ENCODE measurements around the gene NAT14.

The NAT14 gene

GRCh38 chr19:55508120-55508519 lies 23.1 kb downstream of the NAT14 start:
- no peaks in the 10 kb centered on the region for H3K27me3 ChIP-seq (ENCODE audit: control insufficient read depth in 1 of 2, insufficient read depth in 2 of 2, low read length in 2 of 2)
- no peak overlapping the region for H3K4me3 ChIP-seq (ENCODE audit: low read length in 2 of 2)
- no peak overlapping the region for H3K9ac ChIP-seq (ENCODE audit: low read length in 2 of 2)
- peaks cover 3 to 7% of the 10 kb centered on the region in 2 donors for H3K36me3 ChIP-seq (ENCODE audit: control insufficient read depth in 2 of 2, insufficient read depth in 2 of 2, low read length in 2 of 2)
- H3K9me3 ChIP-seq (ENCODE audit: control insufficient read depth in 2 of 2, low read length in 2 of 2) = no peaks in the 10 kb centered on the region
- H3K27ac ChIP-seq (ENCODE audit: low read length) = no peak overlapping the region
- H3K4me1 ChIP-seq (ENCODE audit: control insufficient read depth, insufficient read depth, low read length) = peaks cover 10% of the 10 kb centered on the region

- Histone ChIP-seq H3K9ac (ENCODE audit: low read length in 2 of 2) (peak overlapping the region; percentile 64 to 76), H3K4me3 (ENCODE audit: low read length in 2 of 2) (peak overlapping the region; percentile 59 to 72), H3K27ac (ENCODE audit: low read length) (peak overlapping the region; percentile 79)
Observed at GRCh38 chr19:55516878-55517620, 32.1 kb downstream of the NAT14 start.

GRCh38 chr19:55519451-55520311 lies 34.7 kb downstream of the NAT14 start:
- no peaks in the 10 kb centered on the region for H3K27me3 ChIP-seq (ENCODE audit: control insufficient read depth in 1 of 2, insufficient read depth in 2 of 2, low read length in 2 of 2)
- H3K4me1 ChIP-seq (ENCODE audit: control insufficient read depth, insufficient read depth, low read length) = peaks cover 5% of the 10 kb centered on the region
- no peak overlapping the region for H3K4me3 ChIP-seq (ENCODE audit: low read length in 2 of 2)
- peaks cover 2 to 6% of the 10 kb centered on the region in 2 donors for H3K36me3 ChIP-seq (ENCODE audit: control insufficient read depth in 2 of 2, insufficient read depth in 2 of 2, low read length in 2 of 2)
- H3K9ac ChIP-seq (ENCODE audit: low read length in 2 of 2) = no peak overlapping the region
- H3K27ac ChIP-seq (ENCODE audit: low read length) = no peak overlapping the region
- no peaks in the 10 kb centered on the region for H3K9me3 ChIP-seq (ENCODE audit: control insufficient read depth in 2 of 2, low read length in 2 of 2)

More at GRCh38 chr19:55516878-55517620, 32.1 kb downstream of the NAT14 start:
- peaks cover 5% of the 10 kb centered on the region for H3K4me1 ChIP-seq (ENCODE audit: control insufficient read depth, insufficient read depth, low read length)
- H3K36me3 ChIP-seq (ENCODE audit: control insufficient read depth in 2 of 2, insufficient read depth in 2 of 2, low read length in 2 of 2) = peaks cover 8 to 19% of the 10 kb centered on the region in 2 donors
- H3K9me3 ChIP-seq (ENCODE audit: control insufficient read depth in 2 of 2, low read length in 2 of 2) = no peaks in the 10 kb centered on the region
- no peaks in the 10 kb centered on the region for H3K27me3 ChIP-seq (ENCODE audit: control insufficient read depth in 1 of 2, insufficient read depth in 2 of 2, low read length in 2 of 2)

- no peaks in the 10 kb centered on the region for H3K27me3 ChIP-seq (ENCODE audit: control insufficient read depth in 1 of 2, insufficient read depth in 2 of 2, low read length in 2 of 2)
- no peaks in the 10 kb centered on the region for H3K9me3 ChIP-seq (ENCODE audit: control insufficient read depth in 2 of 2, low read length in 2 of 2)
- no peak overlapping the region for H3K4me3 ChIP-seq (ENCODE audit: low read length in 2 of 2)
- peaks cover 5% of the 10 kb centered on the region for H3K4me1 ChIP-seq (ENCODE audit: control insufficient read depth, insufficient read depth, low read length)
- H3K27ac ChIP-seq (ENCODE audit: low read length) = no peak overlapping the region
- no peak overlapping the region for H3K9ac ChIP-seq (ENCODE audit: low read length in 2 of 2)
- peaks cover 0 to 2% of the 10 kb centered on the region in 2 donors for H3K36me3 ChIP-seq (ENCODE audit: control insufficient read depth in 2 of 2, insufficient read depth in 2 of 2, low read length in 2 of 2)
Observed at GRCh38 chr19:55520691-55521292, 35.8 kb downstream of the NAT14 start.

- no peaks in the 10 kb centered on the region for H3K9me3 ChIP-seq (ENCODE audit: control insufficient read depth in 2 of 2, low read length in 2 of 2)
- H3K4me3 ChIP-seq (ENCODE audit: low read length in 2 of 2) = no peak overlapping the region
- H3K36me3 ChIP-seq (ENCODE audit: control insufficient read depth in 2 of 2, insufficient read depth in 2 of 2, low read length in 2 of 2) = no peaks in the 10 kb centered on the region
- no peak overlapping the region for H3K9ac ChIP-seq (ENCODE audit: low read length in 2 of 2)
- no peak overlapping the region for H3K27ac ChIP-seq (ENCODE audit: low read length)
- H3K4me1 ChIP-seq (ENCODE audit: control insufficient read depth, insufficient read depth, low read length) = peaks cover 8% of the 10 kb centered on the region
- H3K27me3 ChIP-seq (ENCODE audit: control insufficient read depth in 1 of 2, insufficient read depth in 2 of 2, low read length in 2 of 2) = peaks cover 4 to 19% of the 10 kb centered on the region in 2 donors
Observed at GRCh38 chr19:55525289-55526101, 40.5 kb downstream of the NAT14 start.

- Histone ChIP-seq H3K27me3 (ENCODE audit: control insufficient read depth in 1 of 2, insufficient read depth in 2 of 2, low read length in 2 of 2) (peaks cover 4 to 22% of the 10 kb centered on the region in 2 donors), H3K4me3 (ENCODE audit: low read length in 2 of 2) (peak overlapping the region in 1 of 2 donors; percentile 40), H3K9ac (ENCODE audit: low read length in 2 of 2) (no peak overlapping the region), H3K36me3 (ENCODE audit: control insufficient read depth in 2 of 2, insufficient read depth in 2 of 2, low read length in 2 of 2) (no peaks in the 10 kb centered on the region), H3K9me3 (ENCODE audit: control insufficient read depth in 2 of 2, low read length in 2 of 2) (no peaks in the 10 kb centered on the region), H3K27ac (ENCODE audit: low read length) (no peak overlapping the region), H3K4me1 (ENCODE audit: control insufficient read depth, insufficient read depth, low read length) (peaks cover 8% of the 10 kb centered on the region)
Observed at GRCh38 chr19:55526216-55527196, 41.5 kb downstream of the NAT14 start.

- Histone ChIP-seq H3K9me3 (ENCODE audit: control insufficient read depth in 2 of 2, low read length in 2 of 2) (no peaks in the 10 kb centered on the region), H3K4me1 (ENCODE audit: control insufficient read depth, insufficient read depth, low read length) (peaks cover 8% of the 10 kb centered on the region), H3K4me3 (ENCODE audit: low read length in 2 of 2) (no peak overlapping the region), H3K9ac (ENCODE audit: low read length in 2 of 2) (no peak overlapping the region), H3K36me3 (ENCODE audit: control insufficient read depth in 2 of 2, insufficient read depth in 2 of 2, low read length in 2 of 2) (no peaks in the 10 kb centered on the region), H3K27ac (ENCODE audit: low read length) (no peak overlapping the region), H3K27me3 (ENCODE audit: control insufficient read depth in 1 of 2, insufficient read depth in 2 of 2, low read length in 2 of 2) (peaks cover 4 to 22% of the 10 kb centered on the region in 2 donors)
Observed at GRCh38 chr19:55527197-55528029, 42.4 kb downstream of the NAT14 start.

- Histone ChIP-seq H3K4me1 (ENCODE audit: control insufficient read depth, insufficient read depth, low read length) (peaks cover 8% of the 10 kb centered on the region), H3K27me3 (ENCODE audit: control insufficient read depth in 1 of 2, insufficient read depth in 2 of 2, low read length in 2 of 2) (peaks cover 4 to 22% of the 10 kb centered on the region in 2 donors), H3K4me3 (ENCODE audit: low read length in 2 of 2) (no peak overlapping the region), H3K9ac (ENCODE audit: low read length in 2 of 2) (no peak overlapping the region), H3K27ac (ENCODE audit: low read length) (no peak overlapping the region), H3K36me3 (ENCODE audit: control insufficient read depth in 2 of 2, insufficient read depth in 2 of 2, low read length in 2 of 2) (no peaks in the 10 kb centered on the region), H3K9me3 (ENCODE audit: control insufficient read depth in 2 of 2, low read length in 2 of 2) (no peaks in the 10 kb centered on the region)
Observed at GRCh38 chr19:55528030-55528803, 43.2 kb downstream of the NAT14 start.

Data from stomach smooth muscle (tissue), 2 donors.